ENCODE results near the gene DNAH1. TPM values are rescaled to one million over a fixed set of nuclear protein-coding genes. Genes with fewer than 3 reads are reported as not detected.

The DNAH1 gene
- total RNA-seq, 5 donors from 2014 or later (not counting 1 experiment from before 2014, with no cell fraction given) = 41.5 to 72.0 (median 44.2) TPM

- no peaks in the 10 kb centered on the region for H3K27me3 Mint-ChIP-seq
- Histone ChIP-seq H3K27me3 (replicated peaks in 1 of 2; ENCODE audit: control insufficient read depth in 2 of 2, extremely low read depth in 1 of 2, insufficient read depth in 2 of 2, low read length in 1 of 2) (no peaks in the 10 kb centered on the region), H3K36me3 (ENCODE audit: control insufficient read depth in 2 of 2, extremely low read depth in 1 of 2, insufficient read depth in 1 of 2, low read length in 1 of 2) (peaks cover 29 to 33% of the 10 kb centered on the region in 2 donors), H3K9me3 (no peaks in the 10 kb centered on the region), H3K4me1 (ENCODE audit: control insufficient read depth in 1 of 2, extremely low read depth in 1 of 2, insufficient read depth in 2 of 2, low read length in 2 of 2) (no peaks in the 10 kb centered on the region), H3K4me3 (ENCODE audit: control insufficient read depth in 1 of 2, extremely low read depth in 1 of 2, low read length in 1 of 2) (no peak overlapping the region), H3K27ac (ENCODE audit: low read length) (no peak overlapping the region)
- H3K36me3 Mint-ChIP-seq = peaks cover 30% of the 10 kb centered on the region
- WGBS (ENCODE audit: insufficient coverage) = 90% methylated on average over 18 of the region's 18 CpGs
- no peaks in the 10 kb centered on the region for H3K4me1 Mint-ChIP-seq
- CTCF ChIA-PET = no interaction called here
- no peaks in the 10 kb centered on the region for H3K9me3 Mint-ChIP-seq
- POLR2A ChIA-PET = interaction anchor here in 1 of 2 donors (0.5 kb wide), 1 partner anchor 59 kb away, joined by 3 read pairs; no protein-coding TSS in a partner anchor
- ATAC-seq (replicated peaks in 1 of 4) (no peak), DNase-seq (no peak)
- no peak overlapping the region for H3K4me3 Mint-ChIP-seq
- no peak overlapping the region for H3K27ac Mint-ChIP-seq
Observed at GRCh38 chr3:52393959-52394670, 78.0 kb downstream of the DNAH1 start.

- no peak overlapping the region for H3K27ac Mint-ChIP-seq
- no peaks in the 10 kb centered on the region for H3K27me3 Mint-ChIP-seq
- POLR2A ChIA-PET = interaction anchor here in 1 of 2 donors (0.5 kb wide), 1 partner anchor 58 kb away, joined by 3 read pairs; no protein-coding TSS in a partner anchor
Observed at GRCh38 chr3:52394751-52395502, 78.8 kb downstream of the DNAH1 start.

GRCh38 chr3:52395503-52395865, 79.4 kb downstream of the DNAH1 start:
- no peak overlapping the region for H3K4me3 ChIP-seq (ENCODE audit: control insufficient read depth in 1 of 2, extremely low read depth in 1 of 2, low read length in 1 of 2)
- no peaks in the 10 kb centered on the region for H3K4me1 ChIP-seq (ENCODE audit: control insufficient read depth in 1 of 2, extremely low read depth in 1 of 2, insufficient read depth in 2 of 2, low read length in 2 of 2)
- peaks cover 25% of the 10 kb centered on the region for H3K36me3 Mint-ChIP-seq
- no peaks in the 10 kb centered on the region for H3K9me3 ChIP-seq
- H3K27ac Mint-ChIP-seq = no peak overlapping the region
- no peaks in the 10 kb centered on the region for H3K27me3 Mint-ChIP-seq
- CTCF ChIA-PET = no interaction called here
- no peaks in the 10 kb centered on the region for H3K9me3 Mint-ChIP-seq
- H3K4me3 Mint-ChIP-seq = no peak overlapping the region
- no peak for ATAC-seq (replicated peaks in 1 of 4)
- DNase-seq = no peak
- H3K36me3 ChIP-seq (ENCODE audit: control insufficient read depth in 2 of 2, extremely low read depth in 1 of 2, insufficient read depth in 1 of 2, low read length in 1 of 2) = peaks cover 26 to 35% of the 10 kb centered on the region in 2 donors
- no peak overlapping the region for H3K27ac ChIP-seq (ENCODE audit: low read length)
- WGBS (ENCODE audit: insufficient coverage) = 88% methylated on average over 7 of the region's 8 CpGs
- H3K4me1 Mint-ChIP-seq = no peaks in the 10 kb centered on the region
- POLR2A ChIA-PET = no interaction called here
- H3K27me3 ChIP-seq (replicated peaks in 1 of 2; ENCODE audit: control insufficient read depth in 2 of 2, extremely low read depth in 1 of 2, insufficient read depth in 2 of 2, low read length in 1 of 2) = no peaks in the 10 kb centered on the region

More at GRCh38 chr3:52394751-52395502, 78.8 kb downstream of the DNAH1 start:
- H3K27me3 ChIP-seq (replicated peaks in 1 of 2; ENCODE audit: control insufficient read depth in 2 of 2, extremely low read depth in 1 of 2, insufficient read depth in 2 of 2, low read length in 1 of 2) = no peaks in the 10 kb centered on the region
- H3K4me1 ChIP-seq (ENCODE audit: control insufficient read depth in 1 of 2, extremely low read depth in 1 of 2, insufficient read depth in 2 of 2, low read length in 2 of 2) = no peaks in the 10 kb centered on the region
- CTCF ChIA-PET = no interaction called here
- H3K4me1 Mint-ChIP-seq = no peaks in the 10 kb centered on the region
- H3K4me3 ChIP-seq (ENCODE audit: control insufficient read depth in 1 of 2, extremely low read depth in 1 of 2, low read length in 1 of 2) = no peak overlapping the region
- WGBS (ENCODE audit: insufficient coverage) = 89% methylated on average over 8 of the region's 10 CpGs
- H3K36me3 ChIP-seq (ENCODE audit: control insufficient read depth in 2 of 2, extremely low read depth in 1 of 2, insufficient read depth in 1 of 2, low read length in 1 of 2) = peaks cover 26 to 37% of the 10 kb centered on the region in 2 donors
- H3K9me3 Mint-ChIP-seq = no peaks in the 10 kb centered on the region
- DNase-seq = no peak
- no peaks in the 10 kb centered on the region for H3K9me3 ChIP-seq
- ATAC-seq (replicated peaks in 1 of 4) = no peak
- no peak overlapping the region for H3K4me3 Mint-ChIP-seq
- H3K36me3 Mint-ChIP-seq = peaks cover 30% of the 10 kb centered on the region
- H3K27ac ChIP-seq (ENCODE audit: low read length) = no peak overlapping the region

- Histone ChIP-seq H3K4me1 (ENCODE audit: control insufficient read depth in 1 of 2, extremely low read depth in 1 of 2, insufficient read depth in 2 of 2, low read length in 2 of 2) (no peaks in the 10 kb centered on the region), H3K36me3 (ENCODE audit: control insufficient read depth in 2 of 2, extremely low read depth in 1 of 2, insufficient read depth in 1 of 2, low read length in 1 of 2) (peaks cover 22 to 37% of the 10 kb centered on the region in 2 donors), H3K9me3 (no peaks in the 10 kb centered on the region), H3K4me3 (ENCODE audit: control insufficient read depth in 1 of 2, extremely low read depth in 1 of 2, low read length in 1 of 2) (no peak overlapping the region), H3K27me3 (replicated peaks in 1 of 2; ENCODE audit: control insufficient read depth in 2 of 2, extremely low read depth in 1 of 2, insufficient read depth in 2 of 2, low read length in 1 of 2) (no peaks in the 10 kb centered on the region), H3K27ac (ENCODE audit: low read length) (no peak overlapping the region)
- Mint-ChIP-seq H3K4me3 (no peak overlapping the region), H3K27me3 (no peaks in the 10 kb centered on the region), H3K9me3 (no peaks in the 10 kb centered on the region), H3K27ac (no peak overlapping the region), H3K36me3 (peaks cover 19% of the 10 kb centered on the region), H3K4me1 (no peaks in the 10 kb centered on the region)
- ChIA-PET CTCF (no interaction called here), POLR2A (interaction anchor here in 1 of 2 donors (0.5 to 0.7 kb wide), 3 partner anchors 61 to 1788 kb away, joined by 4 to 8 read pairs (median 6); no protein-coding TSS in a partner anchor)
- DNase-seq (no peak), ATAC-seq (replicated peaks in 1 of 4) (no peak)
- 95% methylated on average over 24 of the region's 25 CpGs for WGBS (ENCODE audit: insufficient coverage)
Observed at GRCh38 chr3:52396011-52396906, 80.1 kb downstream of the DNAH1 start.

- ATAC-seq (replicated peaks in 1 of 4) = no peak
- H3K4me3 Mint-ChIP-seq = no peak overlapping the region
- Histone ChIP-seq H3K27me3 (replicated peaks in 1 of 2; ENCODE audit: control insufficient read depth in 2 of 2, extremely low read depth in 1 of 2, insufficient read depth in 2 of 2, low read length in 1 of 2) (no peaks in the 10 kb centered on the region), H3K36me3 (ENCODE audit: control insufficient read depth in 2 of 2, extremely low read depth in 1 of 2, insufficient read depth in 1 of 2, low read length in 1 of 2) (peaks cover 17 to 37% of the 10 kb centered on the region in 2 donors), H3K4me3 (ENCODE audit: control insufficient read depth in 1 of 2, extremely low read depth in 1 of 2, low read length in 1 of 2) (no peak overlapping the region), H3K4me1 (ENCODE audit: control insufficient read depth in 1 of 2, extremely low read depth in 1 of 2, insufficient read depth in 2 of 2, low read length in 2 of 2) (no peaks in the 10 kb centered on the region), H3K27ac (ENCODE audit: low read length) (no peak overlapping the region), H3K9me3 (no peaks in the 10 kb centered on the region)
- POLR2A ChIA-PET = interaction anchor here in 1 of 2 donors (0.5 kb wide), 1 partner anchor 1788 kb away, joined by 8 read pairs; no protein-coding TSS in a partner anchor
- no peak overlapping the region for H3K27ac Mint-ChIP-seq
- 94% methylated on average over 5 of the region's 10 CpGs for WGBS (ENCODE audit: insufficient coverage)
- CTCF ChIA-PET = no interaction called here
- H3K36me3 Mint-ChIP-seq = peaks cover 15% of the 10 kb centered on the region
- no peak for DNase-seq
- no peaks in the 10 kb centered on the region for H3K9me3 Mint-ChIP-seq
- H3K27me3 Mint-ChIP-seq = no peaks in the 10 kb centered on the region
- H3K4me1 Mint-ChIP-seq = no peaks in the 10 kb centered on the region
Observed at GRCh38 chr3:52396907-52397591, 80.9 kb downstream of the DNAH1 start.

Measured in T-cell (primary cell).